Stimulated activated CD8-positive, alpha-beta memory T cell treated with anti-CD3 and anti-CD28 coated beads, Interleukin-12 subunit alpha, Interleukin-12 subunit beta, amount 100 ng/mL, for 4 hours (primary cell): ENCODE measurements around the gene ST3GAL4.

Source experiments
- DNase-seq: peaks from one replicate; pipeline ENCODE4 v3.0.0-alpha.2; 2020; ENCODE audit warnings: low read depth

Gene ST3GAL4

DNA sequence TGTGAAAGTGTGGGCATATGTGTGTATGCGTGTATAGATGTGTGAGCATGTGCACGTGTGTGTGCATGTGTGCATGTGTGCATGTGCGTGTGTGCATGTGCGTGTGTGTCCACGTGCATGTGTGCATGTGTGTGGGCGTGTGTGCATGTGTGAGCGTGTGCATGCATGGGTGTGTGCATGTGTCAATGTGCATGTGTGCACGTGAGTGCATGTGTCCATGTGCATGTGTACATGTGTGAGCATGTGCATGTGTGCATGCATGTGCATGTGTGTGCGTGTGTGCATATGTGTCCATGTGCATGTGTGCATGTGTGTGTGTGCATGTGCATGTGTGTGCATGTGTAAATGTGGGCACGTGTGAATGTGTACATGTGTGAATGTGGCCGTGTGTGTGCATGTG is 95.3 kb downstream of the ST3GAL4 start:
- DNase-seq, result no peak

DNA sequence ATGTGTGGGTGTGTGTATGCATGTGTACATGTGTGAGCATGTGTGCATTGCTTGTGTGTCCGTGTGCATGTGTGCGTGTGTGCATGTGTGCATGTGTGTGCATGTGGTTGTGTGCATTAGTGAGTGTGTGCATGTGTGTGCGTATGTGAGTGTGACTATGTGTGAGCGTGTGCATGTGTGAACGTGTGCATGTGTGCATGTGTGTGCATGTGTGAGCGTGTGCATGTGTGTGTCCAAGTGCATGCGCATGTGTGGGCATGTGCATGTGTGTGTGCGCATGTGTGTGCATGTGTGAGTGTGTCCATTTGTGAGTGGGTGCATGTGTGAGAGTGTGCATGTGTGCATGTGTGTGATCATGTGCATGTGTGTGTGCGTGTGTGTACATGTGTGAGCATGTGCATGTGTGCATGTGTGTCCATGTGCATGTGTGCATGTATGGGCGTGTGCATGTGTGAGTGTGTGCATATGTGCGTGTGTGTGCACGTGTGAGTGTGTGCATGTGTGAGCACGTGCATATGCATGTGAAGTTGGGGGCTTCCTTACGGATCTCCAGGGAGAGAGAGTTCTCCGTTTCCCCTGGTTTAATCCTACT is 95.8 kb downstream of the ST3GAL4 start:
- no peak for DNase-seq

DNA sequence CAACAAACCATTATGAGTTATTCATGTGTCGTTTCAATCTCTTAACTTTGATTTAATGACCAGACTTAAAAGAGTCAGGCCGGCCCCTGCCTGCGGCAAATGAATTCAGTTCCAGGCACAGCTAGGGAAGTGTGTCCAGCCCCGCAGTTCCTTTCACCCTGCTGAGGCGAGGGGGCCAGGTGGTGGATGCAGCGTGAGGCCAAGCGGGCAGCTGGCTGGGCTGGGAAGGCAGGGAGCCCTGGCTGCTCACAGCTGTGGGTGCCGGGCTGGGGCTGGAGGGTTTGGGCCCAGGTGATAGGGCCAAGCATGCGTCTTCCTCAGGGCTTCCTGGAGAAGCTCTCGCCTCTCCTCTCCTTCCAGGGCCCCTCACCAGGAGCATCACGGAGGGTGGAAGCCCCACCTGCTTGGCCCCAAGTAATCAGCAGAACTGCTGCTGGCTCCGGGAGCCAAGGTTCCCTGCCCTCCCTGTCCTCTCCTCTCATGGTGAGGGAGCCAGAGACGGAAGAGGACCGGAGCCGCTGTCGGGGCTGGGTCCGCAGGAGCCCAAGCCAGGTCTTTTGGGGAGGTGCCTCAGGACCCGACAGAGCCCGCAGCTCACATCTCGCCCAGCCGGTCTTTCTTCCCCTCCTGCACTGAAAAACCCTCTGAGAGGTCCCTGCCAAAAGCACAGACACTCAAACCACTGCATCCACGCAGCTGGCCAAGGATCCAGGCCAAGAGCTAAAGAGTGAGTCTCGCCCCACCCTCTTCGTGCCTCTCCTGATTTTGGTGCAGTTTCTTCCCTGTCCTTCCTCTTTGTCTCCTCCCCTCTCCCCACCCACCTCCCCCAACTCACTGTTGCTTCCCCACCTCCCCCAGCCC is 97.0 kb downstream of the ST3GAL4 start:
- DNase-seq, result no peak

- no peak for DNase-seq
Measured at GRCh38 chr11:126456089-126456488, 100.6 kb downstream of the ST3GAL4 start.

- DNase-seq, result no peak
Measured at GRCh38 chr11:126456783-126457542, 101.5 kb downstream of the ST3GAL4 start.

- no peak for DNase-seq
Measured at GRCh38 chr11:126457817-126458216, 102.3 kb downstream of the ST3GAL4 start.

- no peak for DNase-seq
Measured at GRCh38 chr11:126459691-126460281, 104.3 kb downstream of the ST3GAL4 start.

- no peak for DNase-seq
Measured at GRCh38 chr11:126460417-126461095, 105.1 kb downstream of the ST3GAL4 start.

GRCh38 chr11:126461096-126461440 is 105.6 kb downstream of the ST3GAL4 start:
- no peak for DNase-seq

GRCh38 chr11:126461996-126462395 is 106.5 kb downstream of the ST3GAL4 start:
- no peak for DNase-seq

- DNase-seq, result no peak
Measured at GRCh38 chr11:126462422-126462821, 106.9 kb downstream of the ST3GAL4 start.
